ENCODE results near the gene DCDC1. TPM values are rescaled to one million over a fixed set of nuclear protein-coding genes. Genes with fewer than 3 reads are reported as not detected.

Gene DCDC1
- polyA plus RNA-seq, 3 donors = 0.03 TPM; not detected in 2

DNA sequence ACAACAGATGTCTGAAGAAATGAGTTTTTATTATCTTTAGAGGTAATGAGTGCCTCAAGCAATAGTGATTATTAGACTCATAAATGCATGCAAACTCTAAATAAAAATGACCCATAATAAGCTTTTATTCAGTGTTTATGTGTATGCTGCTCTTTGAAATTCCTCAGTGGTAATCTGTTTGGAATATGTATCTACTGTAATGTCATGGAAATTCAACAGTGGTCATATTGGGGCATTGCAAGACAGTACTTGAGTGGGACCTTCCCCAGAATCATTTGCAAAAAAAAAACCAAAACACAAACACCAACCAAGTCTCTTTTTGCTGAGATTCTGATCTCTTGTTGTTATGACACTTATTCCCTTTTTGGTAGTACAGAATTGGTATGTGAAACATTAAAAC lies 35.1 kb upstream of the DCDC1 start:
- Mint-ChIP-seq H3K36me3 (peaks cover 5 to 12% of the 10 kb centered on the region in 2 donors), H3K4me1 (peaks cover 5% of the 10 kb centered on the region), H3K4me3 (no peak overlapping the region), H3K9me3 (peaks cover 0 to 2% (median 0%) of the 10 kb centered on the region in 7 donors), H3K27ac (no peak overlapping the region), H3K27me3 (ENCODE audit: low read depth in 3 of 3) (no peaks in the 10 kb centered on the region)
- Histone ChIP-seq H4K20me1 (ENCODE audit: insufficient read depth, low read length) (no peaks in the 10 kb centered on the region), H3K4me2 (replicated peaks; ENCODE audit: extremely low read depth, low read length, poor library complexity, severe bottlenecking) (no peak overlapping the region), H3K79me2 (ENCODE audit: insufficient read depth, low read length) (no peaks in the 10 kb centered on the region), H3K9me3 (replicated peaks in 1 of 2; ENCODE audit: control insufficient read depth in 1 of 2, insufficient read depth in 1 of 2, low read length in 2 of 2) (no peaks in the 10 kb centered on the region), H3K9ac (ENCODE audit: insufficient read depth, low read length, poor library complexity, severe bottlenecking) (no peak overlapping the region), H3K4me3 (replicated peaks in 1 of 3; ENCODE audit: low read depth in 2 of 3, low read length in 3 of 3) (no peak overlapping the region), H2AFZ (ENCODE audit: insufficient read depth, low read depth, low read length, poor library complexity, severe bottlenecking) (no peak overlapping the region), H3K27me3 (ENCODE audit: control insufficient read depth in 2 of 2, insufficient read depth in 2 of 2, low read length in 2 of 2) (no peaks in the 10 kb centered on the region), H3K4me1 (ENCODE audit: control insufficient read depth in 1 of 2, insufficient read depth in 2 of 2, low read length in 2 of 2) (no peaks in the 10 kb centered on the region), H3K27ac (ENCODE audit: low read depth in 1 of 2, low read length in 2 of 2) (no peak overlapping the region), H3K36me3 (replicated peaks in 1 of 2; ENCODE audit: control insufficient read depth in 1 of 2, insufficient read depth in 2 of 2, low read length in 2 of 2) (no peaks in the 10 kb centered on the region)
- no peak for TF ChIP-seq CTCF (IDR thresholded peaks at IDR 0.05)
- intact Hi-C loops (cut with micrococcal nuclease) = no loop called here
- no peak for DNase-seq

- no peaks in the 10 kb centered on the region for H3K27me3 Mint-ChIP-seq (ENCODE audit: low read depth in 3 of 3)
- 100% methylated on average over 1 of the region's 5 CpGs for WGBS (ENCODE audit: insufficient coverage)
- intact Hi-C loops (cut with micrococcal nuclease) = no loop called here
These were observed 27.8 kb upstream of the DCDC1 start for GRCh38 chr11:31397239-31397834.

More at GRCh38 chr11:31397239-31397834, 27.8 kb upstream of the DCDC1 start:
- Histone ChIP-seq H3K4me1 (ENCODE audit: control insufficient read depth in 1 of 2, insufficient read depth in 2 of 2, low read length in 2 of 2) (no peaks in the 10 kb centered on the region), H3K9me3 (replicated peaks in 1 of 2; ENCODE audit: control insufficient read depth in 1 of 2, insufficient read depth in 1 of 2, low read length in 2 of 2) (no peaks in the 10 kb centered on the region), H3K4me2 (replicated peaks; ENCODE audit: extremely low read depth, low read length, poor library complexity, severe bottlenecking) (no peak overlapping the region), H3K9ac (ENCODE audit: insufficient read depth, low read length, poor library complexity, severe bottlenecking) (no peak overlapping the region), H3K36me3 (replicated peaks in 1 of 2; ENCODE audit: control insufficient read depth in 1 of 2, insufficient read depth in 2 of 2, low read length in 2 of 2) (no peaks in the 10 kb centered on the region), H3K27me3 (ENCODE audit: control insufficient read depth in 2 of 2, insufficient read depth in 2 of 2, low read length in 2 of 2) (no peaks in the 10 kb centered on the region), H3K4me3 (replicated peaks in 1 of 3; ENCODE audit: low read depth in 2 of 3, low read length in 3 of 3) (no peak overlapping the region), H3K27ac (ENCODE audit: low read depth in 1 of 2, low read length in 2 of 2) (no peak overlapping the region), H4K20me1 (ENCODE audit: insufficient read depth, low read length) (no peaks in the 10 kb centered on the region), H2AFZ (ENCODE audit: insufficient read depth, low read depth, low read length, poor library complexity, severe bottlenecking) (no peak overlapping the region), H3K79me2 (ENCODE audit: insufficient read depth, low read length) (no peaks in the 10 kb centered on the region)
- H3K9me3 Mint-ChIP-seq = peaks cover 0 to 6% (median 2%) of the 10 kb centered on the region in 7 donors
- peak; percentile 43 for TF ChIP-seq CTCF (IDR thresholded peaks at IDR 0.05)
- no peak overlapping the region for H3K4me3 Mint-ChIP-seq
- peaks cover 5 to 12% of the 10 kb centered on the region in 2 donors for H3K36me3 Mint-ChIP-seq
- DNase-seq = no peak
- peaks cover 5% of the 10 kb centered on the region for H3K4me1 Mint-ChIP-seq
- H3K27ac Mint-ChIP-seq = no peak overlapping the region

All from CD14-positive monocyte (primary cell).